Vagina (tissue), 2 donors: ENCODE data around the gene ASB15.

ENCODE experiments used
- CTCF ChIP-seq, 3 experiments: fragments of 450-650 bp in 2 of 3; fragments of 200-600 bp in 1 of 3; sonication (generic) in 1 of 3; IDR thresholded peaks; one replicate each; pipeline ENCODE4 v1.5.1; 2017 to 2019; ENCODE audit warnings: antibody characterized with exemption in 3 of 3, mild to moderate bottlenecking in 2 of 3, moderate library complexity in 2 of 3
- POLR2A ChIP-seq, 2 donors: fragments of 450-650 bp; IDR thresholded peaks; one replicate each; pipeline ENCODE4 v1.6.1; 2017; ENCODE audit warnings: antibody characterized with exemption in 2 of 2, mild to moderate bottlenecking in 2 of 2, moderate library complexity in 2 of 2
- POLR2AphosphoS5 ChIP-seq, 2 donors: sonication (generic); formaldehyde crosslinking; IDR thresholded peaks; one replicate each; pipeline ENCODE4 v1.9.0; 2017; ENCODE audit warnings: antibody characterized with exemption in 2 of 2, mild to moderate bottlenecking in 2 of 2, low read depth in 1 of 2; ENCODE audit not compliant: insufficient read depth in 1 of 2

DNA sequence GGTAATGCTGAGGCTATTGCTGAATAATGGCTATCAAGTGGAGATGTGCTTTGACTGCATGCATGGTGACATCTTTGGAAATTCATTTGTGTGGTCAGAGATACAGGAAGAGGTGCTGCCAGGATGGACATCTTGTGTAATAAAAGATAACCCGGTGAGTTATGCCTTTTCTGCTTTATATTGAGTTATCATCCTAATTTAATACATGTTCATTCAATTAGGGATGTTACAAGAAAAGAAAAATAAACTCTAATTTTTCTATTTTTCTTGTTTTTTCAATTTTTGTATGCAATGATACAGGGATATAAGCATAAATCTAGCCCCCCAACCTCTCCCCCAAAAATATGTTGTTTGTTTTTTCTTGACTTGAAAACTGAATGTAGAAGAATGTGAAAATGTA lies 27.7 kb downstream of the ASB15 start:
- no peak for TF ChIP-seq CTCF (IDR thresholded peaks at IDR 0.05)
- TF ChIP-seq POLR2A (IDR thresholded peaks at IDR 0.05) = no peak
- TF ChIP-seq POLR2AphosphoS5 (IDR thresholded peaks at IDR 0.05; ENCODE audit: insufficient read depth in 1 of 2, low read depth in 1 of 2) = no peak
